Adrenal gland (tissue), 5 donors: ENCODE results near the gene ISX.

ENCODE experiments used
- POLR2A ChIP-seq, 2 donors: fragments of 450-650 bp; IDR thresholded peaks; one replicate each; pipeline ENCODE4 v1.6.1; 2017; ENCODE audit warnings: antibody characterized with exemption in 2 of 2, mild to moderate bottlenecking in 2 of 2, moderate library complexity in 1 of 2
- TF ChIP-seq, protein P1 (sequence below), 6 experiments: fragments of 450-650 bp in 4 of 6; fragments of 200-600 bp in 2 of 6; sonication (generic) in 1 of 6; IDR thresholded peaks; 1 replicate in 5 of 6; 2 replicates in 1 of 6; pipeline versions ENCODE4 v1.5.1 to v1.8.0; 2016 to 2021; ENCODE audit warnings: antibody characterized with exemption in 6 of 6, mild to moderate bottlenecking in 2 of 6, moderate library complexity in 1 of 6
- donor health status: DM: no; HTN: no; CAD: no.

- TF ChIP-seq, protein P1, sequence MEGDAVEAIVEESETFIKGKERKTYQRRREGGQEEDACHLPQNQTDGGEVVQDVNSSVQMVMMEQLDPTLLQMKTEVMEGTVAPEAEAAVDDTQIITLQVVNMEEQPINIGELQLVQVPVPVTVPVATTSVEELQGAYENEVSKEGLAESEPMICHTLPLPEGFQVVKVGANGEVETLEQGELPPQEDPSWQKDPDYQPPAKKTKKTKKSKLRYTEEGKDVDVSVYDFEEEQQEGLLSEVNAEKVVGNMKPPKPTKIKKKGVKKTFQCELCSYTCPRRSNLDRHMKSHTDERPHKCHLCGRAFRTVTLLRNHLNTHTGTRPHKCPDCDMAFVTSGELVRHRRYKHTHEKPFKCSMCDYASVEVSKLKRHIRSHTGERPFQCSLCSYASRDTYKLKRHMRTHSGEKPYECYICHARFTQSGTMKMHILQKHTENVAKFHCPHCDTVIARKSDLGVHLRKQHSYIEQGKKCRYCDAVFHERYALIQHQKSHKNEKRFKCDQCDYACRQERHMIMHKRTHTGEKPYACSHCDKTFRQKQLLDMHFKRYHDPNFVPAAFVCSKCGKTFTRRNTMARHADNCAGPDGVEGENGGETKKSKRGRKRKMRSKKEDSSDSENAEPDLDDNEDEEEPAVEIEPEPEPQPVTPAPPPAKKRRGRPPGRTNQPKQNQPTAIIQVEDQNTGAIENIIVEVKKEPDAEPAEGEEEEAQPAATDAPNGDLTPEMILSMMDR (IDR thresholded peaks at IDR 0.05), result no peak
- no peak for TF ChIP-seq POLR2A (IDR thresholded peaks at IDR 0.05)
Observed at GRCh38 chr22:35021161-35021560, 44.8 kb upstream of the ISX start.
